K562 (cell line): ENCODE results near the gene SELL. TPM values are rescaled to one million over a fixed set of nuclear protein-coding genes. Genes with fewer than 3 reads are reported as not detected.

Source experiments
- ATAC-seq: fragments of 200-7000 bp; cut with Tn5 transposase; 3 replicates; pipeline ENCODE4 v1.9.1; 2020; ENCODE audit warnings: moderate library complexity
- BruUV-seq: library from RNA; stranded (reverse); fragments of 400-500 nt; replicated peaks from 2 replicates; lab custom pipeline; 2021; lab: Mats Ljungman, UMichigan
- CTCF ChIA-PET: fragments of 300-600 bp; formaldehyde crosslinking; extraction: SDS; loops from one replicate; lab custom pipeline; 2021; ENCODE audit warnings: low intra/inter-chr PET ratio; lab: Yijun Ruan, JAX
- POLR2A ChIA-PET: fragments of 300-600, 350-650 bp; sonication (Branson Sonifier 250); formaldehyde crosslinking; extraction: SDS; loops from one replicate; lab custom pipeline; 2021; ENCODE audit warnings: antibody characterized with exemption, inconsistent platforms; lab: Yijun Ruan, JAX
- DNase-seq, 4 experiments: peaks; one replicate each; pipeline versions ENCODE4 v3.0.0 to v3.0.0-alpha.2; 2011 to 2018; ENCODE audit warnings: low spot score in 3 of 4, mixed read lengths in 3 of 4; ENCODE audit errors: extremely low read depth in 1 of 4
- FAIRE-seq: peaks from 2 replicates; lab custom pipeline; 2011; peaks lifted over from hg19 to GRCh38; lab: Jason Lieb, UNC
- H2AFZ ChIP-seq: 2 replicates; pipeline ENCODE4 v1.6.0; 2011; ENCODE audit warnings: low read depth, low read length, control low read depth, inconsistent platforms
- H3K27ac ChIP-seq: fragments of 200-600 bp; 3 replicates; pipeline ENCODE4 v1.8.0; 2011; ENCODE audit warnings: low read depth, mild to moderate bottlenecking, control low read depth, inconsistent platforms, low read length, moderate library complexity, mixed read lengths; ENCODE audit errors: extremely low read depth
- H3K27me3 ChIP-seq, 2 experiments: fragments of 300-600 bp in 1 of 2; 2 replicates in 1 of 2; 3 replicates in 1 of 2; pipeline versions ENCODE4 v1.6.0 to v1.8.0; 2011; ENCODE audit warnings: inconsistent platforms in 2 of 2, low read length in 2 of 2, mild to moderate bottlenecking in 1 of 2, mixed read lengths in 1 of 2, moderate library complexity in 1 of 2; ENCODE audit not compliant: control insufficient read depth in 2 of 2, insufficient read depth in 2 of 2
- H3K36me3 ChIP-seq: fragments of 300-600 bp; 3 replicates; pipeline ENCODE4 v1.8.0; 2011; ENCODE audit warnings: mild to moderate bottlenecking, low read length, inconsistent platforms; ENCODE audit not compliant: control insufficient read depth, insufficient read depth
- H3K4me1 ChIP-seq, 2 experiments: fragments of 200-600 bp in 1 of 2; replicated peaks in 1 of 2; 2 replicates in 1 of 2; 3 replicates in 1 of 2; pipeline versions ENCODE4 v1.5.1 to v1.8.0; 2011; ENCODE audit warnings: inconsistent platforms in 2 of 2, low read length in 2 of 2, mild to moderate bottlenecking in 1 of 2, mixed read lengths in 1 of 2, moderate library complexity in 1 of 2; ENCODE audit not compliant: control insufficient read depth in 2 of 2, insufficient read depth in 2 of 2
- H3K4me2 ChIP-seq: 2 replicates; pipeline ENCODE4 v1.6.1; 2011; ENCODE audit warnings: low read length, control low read depth, inconsistent platforms, mixed read lengths; ENCODE audit not compliant: insufficient read depth
- H3K4me3 ChIP-seq: fragments of 200-600 bp; sonication (generic), shearing (Covaris generic); 2 replicates; pipeline ENCODE4 v1.5.1; 2016; ENCODE audit warnings: control low read depth, inconsistent platforms
- H3K79me2 ChIP-seq: fragments of 200-600 bp; 3 replicates; pipeline ENCODE4 v1.8.0; 2011; ENCODE audit warnings: low read length, inconsistent platforms; ENCODE audit not compliant: control insufficient read depth, insufficient read depth
- H3K9ac ChIP-seq, 2 experiments: 2 replicates each; pipeline versions ENCODE4 v1.6.0 to v1.6.1; 2011; ENCODE audit warnings: low read depth in 2 of 2, low read length in 2 of 2, control low read depth in 1 of 2, inconsistent platforms in 1 of 2, mild to moderate bottlenecking in 1 of 2, mixed read lengths in 1 of 2; ENCODE audit not compliant: insufficient read depth in 1 of 2
- H3K9me1 ChIP-seq: one replicate; pipeline ENCODE4 v1.6.0; 2011; ENCODE audit warnings: inconsistent platforms, mild to moderate bottlenecking, low read length, moderate library complexity; ENCODE audit not compliant: control insufficient read depth, insufficient read depth
- H3K9me3 ChIP-seq: replicated peaks from 2 replicates; pipeline ENCODE4 v1.5.1; 2011; ENCODE audit warnings: low read depth, low read length, inconsistent platforms; ENCODE audit not compliant: control insufficient read depth, insufficient read depth
- H4K20me1 ChIP-seq: replicated peaks from 2 replicates; pipeline ENCODE4 v1.6.1; 2011; ENCODE audit warnings: low read length, inconsistent platforms, mixed read lengths; ENCODE audit not compliant: control insufficient read depth, insufficient read depth
- ATF2 ChIP-seq: sonication (generic); formaldehyde crosslinking; IDR thresholded peaks from 2 replicates; pipeline ENCODE4 v1.8.1; 2022; ENCODE audit warnings: missing genetic modification reagents
- CREB3 ChIP-seq: fragments of 450-650 bp; conservative IDR thresholded peaks from 2 replicates; pipeline ENCODE4 v1.6.1; 2016; ENCODE audit warnings: missing genetic modification characterization, low read depth, mild to moderate bottlenecking, missing compliant biosample characterization, moderate library complexity
- CREBBP ChIP-seq: IDR thresholded peaks from one replicate; pipeline ENCODE4 v1.6.1; 2012; ENCODE audit warnings: low read depth, mild to moderate bottlenecking, control low read depth, inconsistent platforms, low read length
- LARP7 ChIP-seq: fragments of 450-650 bp; IDR thresholded peaks from 2 replicates; pipeline ENCODE4 v1.6.1; 2016
- LCOR ChIP-seq: sonication (generic); formaldehyde crosslinking; IDR thresholded peaks from 2 replicates; pipeline ENCODE4 v1.8.0; 2022; ENCODE audit warnings: mild to moderate bottlenecking, missing genetic modification reagents
- MXI1 ChIP-seq: IDR thresholded peaks from 2 replicates; pipeline ENCODE4 v1.6.1; 2011; ENCODE audit warnings: low read depth, mild to moderate bottlenecking, improper control_type of control experiment, low read length
- NR3C1 ChIP-seq: sonication (generic); formaldehyde crosslinking; IDR thresholded peaks from 2 replicates; pipeline ENCODE4 v1.8.1; 2022; ENCODE audit warnings: missing genetic modification reagents
- RFX1 ChIP-seq: fragments of 450-650 bp; IDR thresholded peaks from 2 replicates; pipeline ENCODE4 v1.6.1; 2016; ENCODE audit warnings: mild to moderate bottlenecking, moderate library complexity
- TSHZ1 ChIP-seq: fragments of 250-450 bp; sonication (Bioruptor Pico); IDR thresholded peaks from 2 replicates; pipeline ENCODE4 v1.4.0; 2020; ENCODE audit warnings: mild to moderate bottlenecking, moderate library complexity
- ZBTB5 ChIP-seq: fragments of 450-650 bp; IDR thresholded peaks from 2 replicates; pipeline ENCODE4 v1.6.1; 2017; ENCODE audit warnings: antibody characterized with exemption
- ZNF184 ChIP-seq: sonication (generic); formaldehyde crosslinking; IDR thresholded peaks from 2 replicates; pipeline ENCODE4 v1.5.0; 2020; ENCODE audit warnings: missing genetic modification reagents
- ZNF311 ChIP-seq: fragments of 250-450 bp; sonication (Bioruptor Pico); IDR thresholded peaks from 2 replicates; pipeline ENCODE4 v1.4.0; 2020; ENCODE audit warnings: mild to moderate bottlenecking, moderate library complexity
- ZNF41 ChIP-seq: fragments of 250-450 bp; sonication (Bioruptor Pico); conservative IDR thresholded peaks from 2 replicates; pipeline ENCODE4 v1.4.0; 2020; ENCODE audit warnings: mild to moderate bottlenecking
- ZNF639 ChIP-seq, 2 experiments: fragments of 200-800 bp in 1 of 2; sonication (Bioruptor generic) in 1 of 2; sonication (generic) in 1 of 2; formaldehyde crosslinking in 1 of 2; IDR thresholded peaks in 1 of 2; conservative IDR thresholded peaks in 1 of 2; 2 replicates each; pipeline versions ENCODE4 v1.5.0 to v1.6.1; 2016 to 2020; ENCODE audit warnings: missing compliant biosample characterization in 1 of 2, missing genetic modification characterization in 1 of 2, missing genetic modification reagents in 1 of 2
- WGBS: fragments of 100-300 bp; shearing (Covaris generic); methylation state at CpG from one replicate; pipeline ENCODE4 v1.1.6; 2016; ENCODE audit warnings: low coverage, mixed read lengths; ENCODE audit not compliant: insufficient coverage; ENCODE audit errors: missing lambda C conversion rate; 5-methylcytosine and 5-hydroxymethylcytosine counted together
- in situ Hi-C: fragments of 300-500 bp; cut with MboI; formaldehyde crosslinking; loops from 4 replicates; pipeline ENCODE4 v1.15.0; 2018; ENCODE audit warnings: inconsistent platforms, mixed read lengths
- intact Hi-C: fragments of 100-400 bp; cut with micrococcal nuclease; formaldehyde crosslinking; loops from 2 replicates; pipeline ENCODE4 v1.14.2; 2022
- polyA plus RNA-seq, 8 experiments: library from polyadenylated mRNA; depleted of rRNA in 4 of 8; stranded (reverse) in 5 of 8; unstranded in 3 of 8; fragments of >200 nt; fragmentation: Nextera tagmentation in 2 of 8; fragmentation: Illumina TruSeq in 1 of 8; extraction: Ambion mirVana in 2 of 8; extraction: Trizol in 1 of 8; gene quantifications; 2 replicates each; pipeline versions ENCODE4 v1.2.1 to v1.2.3, GENCODE V29; 2011 to 2014; ENCODE audit warnings: inconsistent platforms in 1 of 8, missing spikeins in 1 of 8
- total RNA-seq, 7 experiments: library from RNA; depleted of rRNA in 6 of 7; stranded (reverse); fragments of >200 nt in 6 of 7; fragmentation: Illumina TruSeq in 2 of 7; extraction: Trizol in 2 of 7; gene quantifications; 2 replicates each; pipeline versions ENCODE4 v1.2.1 to v1.2.3, GENCODE V29; 2011 to 2021; ENCODE audit warnings: low replicate concordance in 1 of 7

The SELL gene
- total and polyA plus RNA-seq, 9 of the 15 experiments (the other 6 are each of a cell fraction or from before 2014, with no cell fraction given), result 0.51 TPM; not detected in 8

- intact Hi-C loops, result no loop called here
- H3K4me3 ChIP-seq, result no peak within 1 kb of the TSS
- no TSS peak for BruUV-seq
- no peak within 1 kb of the TSS for H3K27ac ChIP-seq
- in situ Hi-C loops, result no loop called here
- no peaks in the 10 kb centered on the region for H3K79me2 ChIP-seq
- no peak within 1 kb of the TSS for H3K9ac ChIP-seq
- peaks cover 2 to 3% of the 10 kb centered on the region in 2 experiments; a peak in 2 of 5 replicates for H3K27me3 ChIP-seq
- H4K20me1 ChIP-seq, result no peaks in the 10 kb centered on the region
- WGBS, result 0% methylated on average over 7 of the region's 7 CpGs
- no peaks in the 10 kb centered on the region for H3K36me3 ChIP-seq
- H3K9me3 ChIP-seq, result no peaks in the 10 kb centered on the region
- H3K4me1 ChIP-seq, result no peaks in the 10 kb centered on the region
- ATAC-seq, result no peak
- H3K9me1 ChIP-seq, result no peaks in the 10 kb centered on the region
- FAIRE-seq, result no peak
- DNase-seq, result no peak
- no peak within 1 kb of the TSS for H2AFZ ChIP-seq
- CTCF ChIA-PET, result no interaction called here
- H3K4me2 ChIP-seq, result no peak within 1 kb of the TSS
- POLR2A ChIA-PET, result no interaction called here
- TF ChIP-seq ATF2 (CRISPR knock-in tag) (no peak), MXI1 (no peak), RFX1 (no peak), ZNF41 (CRISPR knock-in tag) (no peak), CREB3 (tag) (no peak), LCOR (CRISPR knock-in tag) (no peak), LARP7 (no peak), ZBTB5 (no peak), TSHZ1 (no peak), CREBBP (no peak), NR3C1 (no peak), ZNF311 (CRISPR knock-in tag) (no peak), ZNF184 (CRISPR knock-in tag) (no peak), ZNF639 (CRISPR knock-in tag; conservative IDR thresholded peaks at IDR 0.05 in 1 of 2, IDR thresholded peaks at IDR 0.05 in 1 of 2) (no peak)
Measured at GRCh38 chr1:169733924-169734323, 22.5 kb upstream of the SELL start, which contains the start of gene SELE. TSS of gene SELE (minus strand) at chr1:169734079. CDS start at chr1:169733612, 467 bp downstream.
